PC-3 (cell line): ENCODE measurements around the gene IFI27L2. TPM values are rescaled to one million over a fixed set of nuclear protein-coding genes. Genes with fewer than 3 reads are reported as not detected.
A peak's percentile ranks its signal among the peaks of the same experiment; 100 is the strongest.

ENCODE experiments used
- ATAC-seq: fragments of 200-7000 bp; cut with Tn5 transposase; 2 replicates; pipeline ENCODE4 v1.9.1; 2020; ENCODE audit warnings: mild to moderate bottlenecking, moderate library complexity
- BruUV-seq: library from RNA; stranded (reverse); fragments of 400-500 nt; replicated peaks from 2 replicates; lab custom pipeline; 2021; lab: Mats Ljungman, UMichigan
- CTCF ChIA-PET: fragments of 300-600 bp; sonication (Branson Sonifier 250); formaldehyde crosslinking; loops from one replicate; lab custom pipeline; 2022; ENCODE audit warnings: antibody characterized with exemption; lab: Charles Lee
- POLR2A ChIA-PET: fragments of 300-600 bp; sonication (Branson Sonifier 250); formaldehyde crosslinking; loops from one replicate; lab custom pipeline; 2022; ENCODE audit warnings: antibody characterized with exemption; ENCODE audit not compliant: unreplicated experiment; lab: Charles Lee
- DNase-seq: peaks from one replicate; pipeline ENCODE4 v3.0.0-alpha.2; 2015
- H2AFZ ChIP-seq: fragments of 300-600 bp; sonication (generic); 2 replicates; pipeline ENCODE4 v1.6.0; 2016; ENCODE audit warnings: antibody characterized with exemption, low read length
- H3F3A ChIP-seq: fragments of 300-600 bp; sonication (generic); one replicate; pipeline ENCODE4 v1.6.0; 2017; ENCODE audit warnings: antibody characterized with exemption, low read length, control low read depth, mild to moderate bottlenecking; ENCODE audit not compliant: unreplicated experiment
- H3K27ac ChIP-seq: fragments of 300-600 bp; sonication (generic); 2 replicates; pipeline ENCODE4 v1.5.1; 2016; ENCODE audit warnings: mild to moderate bottlenecking, low read length
- H3K27me3 ChIP-seq: fragments of 300-600 bp; sonication (generic); 2 replicates; pipeline ENCODE4 v1.6.1; 2016; ENCODE audit warnings: low read length, mixed read lengths
- H3K36me3 ChIP-seq: fragments of 300-600 bp; sonication (generic); 2 replicates; pipeline ENCODE4 v1.6.1; 2016; ENCODE audit warnings: low read depth, mixed run types, low read length, mixed read lengths
- H3K4me1 ChIP-seq: fragments of 300-600 bp; sonication (generic); 2 replicates; pipeline ENCODE4 v1.5.1; 2016; ENCODE audit warnings: low read length; ENCODE audit not compliant: insufficient read depth
- H3K4me2 ChIP-seq: fragments of 300-600 bp; sonication (generic); 2 replicates; pipeline ENCODE4 v1.6.0; 2016; ENCODE audit warnings: low read length
- H3K4me3 ChIP-seq: fragments of 300-600 bp; sonication (generic); 2 replicates; pipeline ENCODE4 v1.5.1; 2016; ENCODE audit warnings: mild to moderate bottlenecking, low read length, mixed read lengths
- H3K79me2 ChIP-seq: fragments of 300-600 bp; sonication (generic); 2 replicates; pipeline ENCODE4 v1.6.1; 2017; ENCODE audit warnings: low read length, mixed read lengths
- H3K9ac ChIP-seq: fragments of 300-600 bp; sonication (generic); 2 replicates; pipeline ENCODE4 v1.6.0; 2016; ENCODE audit warnings: mild to moderate bottlenecking, low read length
- H3K9me2 ChIP-seq: fragments of 300-600 bp; sonication (generic); replicated peaks from 2 replicates; pipeline ENCODE4 v1.6.1; 2016; ENCODE audit warnings: mixed run types, low read length, mixed read lengths
- H3K9me3 ChIP-seq: fragments of 300-600 bp; sonication (generic); 2 replicates; pipeline ENCODE4 v1.6.1; 2016; ENCODE audit warnings: low read length, mixed read lengths
- H4K20me1 ChIP-seq: fragments of 300-600 bp; sonication (generic); 2 replicates; pipeline ENCODE4 v1.6.1; 2016; ENCODE audit warnings: low read length, mixed read lengths
- CTCF ChIP-seq: fragments of 300-600 bp; sonication (generic); conservative IDR thresholded peaks from 2 replicates; pipeline ENCODE4 v1.5.1; 2017; ENCODE audit warnings: antibody characterized with exemption, low read depth, mild to moderate bottlenecking, low read length
- EZH2 ChIP-seq: fragments of 300-600 bp; sonication (generic); IDR thresholded peaks from one replicate; pipeline ENCODE4 v1.6.1; 2017; ENCODE audit warnings: antibody characterized with exemption, mild to moderate bottlenecking, low read length; ENCODE audit not compliant: unreplicated experiment
- EZH2phosphoT487 ChIP-seq: fragments of 300-600 bp; sonication (generic); IDR thresholded peaks from 2 replicates; pipeline ENCODE4 v1.6.1; 2018; ENCODE audit warnings: mild to moderate bottlenecking, antibody characterized with exemption, low read length, borderline replicate concordance
- intact Hi-C: fragments of 100-400 bp; cut with micrococcal nuclease; formaldehyde crosslinking; loops from 2 replicates; pipeline ENCODE4 v1.9.0; 2023
- total RNA-seq: library from RNA; depleted of rRNA; stranded (reverse); fragments of >200 nt; gene quantifications from 2 replicates; pipeline ENCODE4 v1.2.3, GENCODE V29; 2014

IFI27L2 gene
- total RNA-seq, 1 experiment from 2014 or later = 42.7 TPM

DNA sequence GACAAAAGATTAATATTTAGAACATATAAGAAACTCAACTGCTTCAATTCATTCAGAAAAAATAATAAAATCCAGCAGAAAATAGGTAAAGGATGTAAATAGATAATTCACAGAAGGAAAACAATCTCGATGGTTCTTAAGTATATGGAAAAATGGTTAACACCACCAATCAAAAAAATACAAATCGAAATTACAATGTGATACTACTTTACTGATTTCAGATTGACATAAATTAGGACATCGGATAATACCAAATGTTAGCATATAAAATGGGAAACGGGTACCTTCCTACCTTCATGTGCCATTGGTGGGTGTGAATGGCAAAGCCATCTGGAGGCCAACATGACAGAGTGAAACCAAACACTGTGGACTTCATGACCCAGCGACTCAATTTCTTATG is 43.1 kb upstream of the IFI27L2 start:
- CTCF ChIA-PET = no interaction called here
- Histone ChIP-seq H3K27me3 (peaks cover 37% of the 10 kb centered on the region), H3F3A (no peaks in the 10 kb centered on the region), H4K20me1 (peaks cover 8% of the 10 kb centered on the region; the same call in 1 of the 2 replicates), H3K4me3 (no peak overlapping the region), H2AFZ (no peak overlapping the region), H3K9ac (no peak overlapping the region), H3K9me3 (no peaks in the 10 kb centered on the region), H3K4me1 (no peaks in the 10 kb centered on the region; the same call in 1 of the 2 replicates), H3K36me3 (no peaks in the 10 kb centered on the region), H3K79me2 (no peaks in the 10 kb centered on the region), H3K9me2 (no peaks in the 10 kb centered on the region), H3K4me2 (no peak overlapping the region), H3K27ac (no peak overlapping the region)
- intact Hi-C loops = no loop called here
- no peak for ATAC-seq
- DNase-seq = no peak
- TF ChIP-seq CTCF (no peak), EZH2 (no peak), EZH2phosphoT487 (no peak)
- POLR2A ChIA-PET = no interaction called here
- no TSS peak for BruUV-seq

DNA sequence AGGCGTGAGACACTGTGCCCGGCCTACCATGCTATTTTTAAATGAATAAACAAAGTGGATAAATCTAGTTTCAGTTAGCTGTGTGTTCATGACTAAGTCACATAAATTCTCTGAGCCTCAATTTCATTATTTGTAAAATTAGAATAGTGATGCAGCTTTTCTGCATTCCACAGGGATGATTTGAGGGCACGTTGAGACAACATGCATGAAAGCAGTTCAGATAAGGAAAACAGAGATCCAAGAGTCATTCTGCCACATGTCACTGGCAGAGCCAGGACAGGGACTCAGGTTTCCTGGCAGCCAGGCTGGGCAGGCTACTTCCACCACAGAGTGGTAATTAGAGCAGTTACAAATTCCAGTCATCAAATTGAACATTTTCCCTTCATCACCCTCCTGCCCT is 41.8 kb upstream of the IFI27L2 start:
- Histone ChIP-seq H3K27ac (no peak overlapping the region), H3K79me2 (no peaks in the 10 kb centered on the region), H3K4me2 (no peak overlapping the region), H3K4me1 (no peaks in the 10 kb centered on the region; the same call in 1 of the 2 replicates), H3K9me3 (no peaks in the 10 kb centered on the region), H3K4me3 (no peak overlapping the region), H3K9me2 (no peaks in the 10 kb centered on the region), H3K27me3 (peaks cover 32% of the 10 kb centered on the region), H3K9ac (no peak overlapping the region), H3F3A (no peaks in the 10 kb centered on the region), H3K36me3 (no peaks in the 10 kb centered on the region), H4K20me1 (peaks cover 5% of the 10 kb centered on the region; the same call in 1 of the 2 replicates), H2AFZ (no peak overlapping the region)
- intact Hi-C loops = no loop called here
- no TSS peak for BruUV-seq
- POLR2A ChIA-PET = no interaction called here
- DNase-seq (peak; percentile 40), ATAC-seq (no peak)
- CTCF ChIA-PET = no interaction called here
- TF ChIP-seq EZH2 = no peak
- no peak for TF ChIP-seq CTCF
- TF ChIP-seq EZH2phosphoT487 = no peak

GRCh38 chr14:94170136-94170535 is 40.7 kb upstream of the IFI27L2 start:
- intact Hi-C loops = no loop called here
- CTCF ChIA-PET = no interaction called here
- no TSS peak for BruUV-seq

More at GRCh38 chr14:94170136-94170535, 40.7 kb upstream of the IFI27L2 start:
- Histone ChIP-seq H2AFZ (no peak overlapping the region), H4K20me1 (no peaks in the 10 kb centered on the region), H3K27ac (no peak overlapping the region), H3K9me3 (no peaks in the 10 kb centered on the region), H3K4me3 (no peak overlapping the region), H3K4me2 (no peak overlapping the region), H3K4me1 (no peaks in the 10 kb centered on the region; the same call in 1 of the 2 replicates), H3K36me3 (no peaks in the 10 kb centered on the region), H3K9ac (no peak overlapping the region), H3K79me2 (no peaks in the 10 kb centered on the region), H3F3A (no peaks in the 10 kb centered on the region), H3K9me2 (no peaks in the 10 kb centered on the region), H3K27me3 (peaks cover 21% of the 10 kb centered on the region)
- DNase-seq (no peak), ATAC-seq (no peak)
- no peak for TF ChIP-seq EZH2phosphoT487
- no peak for TF ChIP-seq CTCF
- TF ChIP-seq EZH2 = no peak
- POLR2A ChIA-PET = no interaction called here
